ENCODE results near the gene CHD9NB. TPM values are rescaled to one million over a fixed set of nuclear protein-coding genes. Genes with fewer than 3 reads are reported as not detected.

CHD9NB gene
- total and polyA plus RNA-seq, 9 of the 15 experiments (the other 6 are each of a cell fraction or from before 2014, with no cell fraction given) = 0.06 to 0.10 (median 0.07) TPM; not detected in 6

DNA sequence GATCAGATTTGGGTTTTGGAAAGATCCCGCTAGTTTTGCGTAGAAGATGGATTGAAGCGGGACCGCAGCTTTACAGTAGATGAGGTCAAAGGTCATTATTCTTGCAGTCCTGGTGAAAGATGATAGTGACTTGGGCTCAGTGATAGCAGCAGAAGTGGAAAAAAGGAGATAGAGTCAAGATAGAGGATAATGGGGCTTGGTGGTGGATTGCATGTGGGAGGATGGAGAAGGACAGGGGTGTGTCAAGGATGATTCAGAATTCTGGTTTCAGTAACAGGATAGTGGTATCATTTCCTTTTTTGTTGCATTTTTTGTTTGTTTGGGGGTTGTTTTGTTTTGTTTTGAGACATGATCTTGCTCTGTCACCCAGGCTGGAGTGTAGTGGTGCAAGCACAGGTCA is 28.7 kb downstream of the CHD9NB start (continued):
- TF ChIP-seq ZBTB12 (CRISPR knock-in tag; IDR thresholded peaks at IDR 0.05) (no peak), ZNF143 (CRISPR knock-in tag; IDR thresholded peaks at IDR 0.05) (no peak), ZNF277 (CRISPR knock-in tag; IDR thresholded peaks at IDR 0.05; ENCODE audit: borderline replicate concordance) (no peak), THAP7 (CRISPR knock-in tag; IDR thresholded peaks at IDR 0.05) (no peak), ELK3 (CRISPR knock-in tag; IDR thresholded peaks at IDR 0.05) (no peak), ZZZ3 (IDR thresholded peaks at IDR 0.05) (no peak), CREBBP (IDR thresholded peaks at IDR 0.05; ENCODE audit: low read depth, low read length) (no peak)

Data from K562 (cell line).